ENCODE results near the gene UAP1L1.
"Not testable (repeated sequence)": the region's sequence is repeated elsewhere in the genome, so short reads cannot be mapped to it uniquely, and the experiment has no call there.

Gene UAP1L1

GRCh38 chr9:137116728-137117127, 39.4 kb downstream of the UAP1L1 start:
- DNase-seq, result no peak

GRCh38 chr9:137117269-137117731, 40.0 kb downstream of the UAP1L1 start:
- DNase-seq, result no peak

- DNase-seq, result not testable (repeated sequence)
Measured at GRCh38 chr9:137118092-137118603, 40.8 kb downstream of the UAP1L1 start.

- DNase-seq, result not testable (repeated sequence)
Measured at GRCh38 chr9:137121927-137122795, 44.8 kb downstream of the UAP1L1 start.

GRCh38 chr9:137122796-137123467, 45.6 kb downstream of the UAP1L1 start:
- not testable (repeated sequence) for DNase-seq

- no peak for DNase-seq
Measured at GRCh38 chr9:137123468-137123837, 46.1 kb downstream of the UAP1L1 start.

GRCh38 chr9:137123952-137124462, 46.7 kb downstream of the UAP1L1 start:
- DNase-seq, result not testable (repeated sequence)

GRCh38 chr9:137126786-137127185, 49.5 kb downstream of the UAP1L1 start:
- no peak for DNase-seq

- no peak for DNase-seq
Measured at GRCh38 chr9:137127301-137128157, 50.2 kb downstream of the UAP1L1 start.

- DNase-seq, result no peak
Measured at GRCh38 chr9:137128158-137128861, 51.0 kb downstream of the UAP1L1 start.

GRCh38 chr9:137128862-137129455, 51.6 kb downstream of the UAP1L1 start:
- no peak for DNase-seq

- DNase-seq, result peak; percentile 79
Measured at GRCh38 chr9:137129456-137130175, 52.3 kb downstream of the UAP1L1 start.

- DNase-seq, result no peak
Measured at GRCh38 chr9:137130176-137130755, 52.9 kb downstream of the UAP1L1 start.

All from effector CD8-positive, alpha-beta T cell (primary cell).